ENCODE data around the gene ZC3H6. TPM values are rescaled to one million over a fixed set of nuclear protein-coding genes. Genes with fewer than 3 reads are reported as not detected.
"Not testable (repeated sequence)": the region's sequence is repeated elsewhere in the genome, so short reads cannot be mapped to it uniquely, and the experiment has no call there.

ZC3H6 gene
- total RNA-seq, 4 donors from 2014 or later, result 4.9 to 41.0 (median 12.8) TPM

- Histone ChIP-seq H3K4me1 (no peaks in the 10 kb centered on the region), H3K9me3 (no peaks in the 10 kb centered on the region), H3K27me3 (no peaks in the 10 kb centered on the region), H3K27ac (no peak overlapping the region), H3K36me3 (no peaks in the 10 kb centered on the region), H3K4me3 (no peak overlapping the region)
- no peak for DNase-seq
- TF ChIP-seq CTCF (IDR thresholded peaks at IDR 0.05), result no peak
- no peak for TF ChIP-seq POLR2A (IDR thresholded peaks at IDR 0.05)
- intact Hi-C loops (cut with DNase I; ENCODE audit: low total_unique reads), result no loop called here
These were observed 68.6 kb downstream of the ZC3H6 start for GRCh38 chr2:112343827-112344585.

GRCh38 chr2:112345030-112346027 lies 69.9 kb downstream of the ZC3H6 start:
- no peak for DNase-seq
- TF ChIP-seq POLR2A (IDR thresholded peaks at IDR 0.05) (no peak), CTCF (IDR thresholded peaks at IDR 0.05) (no peak)
- H3K36me3 ChIP-seq, result no peaks in the 10 kb centered on the region

GRCh38 chr2:112352292-112352691 lies 76.9 kb downstream of the ZC3H6 start:
- H3K4me1 ChIP-seq; DNase-seq; H3K9me3 ChIP-seq; H3K4me3 ChIP-seq; intact Hi-C loops (cut with DNase I; ENCODE audit: low total_unique reads); H3K27ac ChIP-seq; H3K27me3 ChIP-seq; H3K36me3 ChIP-seq: not testable (repeated sequence)

More at GRCh38 chr2:112345030-112346027, 69.9 kb downstream of the ZC3H6 start:
- no peaks in the 10 kb centered on the region for H3K9me3 ChIP-seq
- no peak overlapping the region for H3K27ac ChIP-seq
- intact Hi-C loops (cut with DNase I; ENCODE audit: low total_unique reads), result no loop called here
- no peaks in the 10 kb centered on the region for H3K27me3 ChIP-seq
- no peaks in the 10 kb centered on the region for H3K4me1 ChIP-seq
- no peak overlapping the region for H3K4me3 ChIP-seq

GRCh38 chr2:112352809-112353603 lies 77.6 kb downstream of the ZC3H6 start:
- H3K4me3 ChIP-seq; H3K4me1 ChIP-seq; H3K9me3 ChIP-seq; DNase-seq; intact Hi-C loops (cut with DNase I; ENCODE audit: low total_unique reads); H3K27ac ChIP-seq; H3K27me3 ChIP-seq; H3K36me3 ChIP-seq: not testable (repeated sequence)

GRCh38 chr2:112354335-112354734 lies 78.9 kb downstream of the ZC3H6 start:
- H3K9me3 ChIP-seq; H3K27ac ChIP-seq; intact Hi-C loops (cut with DNase I; ENCODE audit: low total_unique reads); DNase-seq; H3K36me3 ChIP-seq; H3K4me3 ChIP-seq; H3K27me3 ChIP-seq; H3K4me1 ChIP-seq: not testable (repeated sequence)

GRCh38 chr2:112360055-112360454 lies 84.7 kb downstream of the ZC3H6 start:
- intact Hi-C loops (cut with DNase I; ENCODE audit: low total_unique reads); H3K4me1 ChIP-seq; H3K9me3 ChIP-seq: not testable (repeated sequence)

More at GRCh38 chr2:112360055-112360454, 84.7 kb downstream of the ZC3H6 start:
- DNase-seq, H3K4me3 ChIP-seq, H3K36me3 ChIP-seq, H3K27me3 ChIP-seq, H3K27ac ChIP-seq: not testable (repeated sequence)

Small RNAs within 50 kb of the gene (small RNA-seq; reads per million reads assigned to genes)
- gene AC115115.1, result not detected

Other genes starting within 250 kb of the ZC3H6 start
- 10 to 100 TPM in 3 of 4 donors, 1 to 10 TPM in 1; 6.7 to 51.6 (median 27.0) TPM for gene TMEM87B, start 220.3 kb upstream of the ZC3H6 start, total RNA-seq
- gene FBLN7, start 137.2 kb upstream of the ZC3H6 start, total RNA-seq, result 10 to 100 TPM in 1 of 4 donors, 1 to 10 TPM in 3; 4.4 to 11.8 (median 7.9) TPM
- 10 to 100 TPM in 2 of 4 donors, 1 to 10 TPM in 2; 1.8 to 42.0 (median 10.2) TPM for gene ZC3H8, start 20.6 kb upstream of the ZC3H6 start, total RNA-seq
- gene RGPD8, start 158.0 kb downstream of the ZC3H6 start, total RNA-seq, result 10 to 100 TPM in 3 of 4 donors, 1 to 10 TPM in 1; 5.3 to 39.8 (median 25.1) TPM
- 10 to 100 TPM in 3 of 4 donors, 1 to 10 TPM in 1; 3.8 to 45.5 (median 26.4) TPM for gene TTL, start 206.6 kb downstream of the ZC3H6 start, total RNA-seq

All from uterus (tissue), 4 donors.